ENCODE data around the gene CCDC30.
"Not testable (repeated sequence)": the region's sequence is repeated elsewhere in the genome, so short reads cannot be mapped to it uniquely, and the experiment has no call there.

DNA sequence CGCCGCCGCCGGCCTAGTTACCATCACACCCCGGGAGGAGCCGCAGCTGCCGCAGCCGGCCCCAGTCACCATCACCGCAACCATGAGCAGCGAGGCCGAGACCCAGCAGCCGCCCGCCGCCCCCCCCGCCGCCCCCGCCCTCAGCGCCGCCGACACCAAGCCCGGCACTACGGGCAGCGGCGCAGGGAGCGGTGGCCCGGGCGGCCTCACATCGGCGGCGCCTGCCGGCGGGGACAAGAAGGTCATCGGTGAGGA is 219.3 kb downstream of the CCDC30 start:
- not testable (repeated sequence) for TF ChIP-seq POLR2A (IDR thresholded peaks at IDR 0.05)
- TF ChIP-seq, protein P1, sequence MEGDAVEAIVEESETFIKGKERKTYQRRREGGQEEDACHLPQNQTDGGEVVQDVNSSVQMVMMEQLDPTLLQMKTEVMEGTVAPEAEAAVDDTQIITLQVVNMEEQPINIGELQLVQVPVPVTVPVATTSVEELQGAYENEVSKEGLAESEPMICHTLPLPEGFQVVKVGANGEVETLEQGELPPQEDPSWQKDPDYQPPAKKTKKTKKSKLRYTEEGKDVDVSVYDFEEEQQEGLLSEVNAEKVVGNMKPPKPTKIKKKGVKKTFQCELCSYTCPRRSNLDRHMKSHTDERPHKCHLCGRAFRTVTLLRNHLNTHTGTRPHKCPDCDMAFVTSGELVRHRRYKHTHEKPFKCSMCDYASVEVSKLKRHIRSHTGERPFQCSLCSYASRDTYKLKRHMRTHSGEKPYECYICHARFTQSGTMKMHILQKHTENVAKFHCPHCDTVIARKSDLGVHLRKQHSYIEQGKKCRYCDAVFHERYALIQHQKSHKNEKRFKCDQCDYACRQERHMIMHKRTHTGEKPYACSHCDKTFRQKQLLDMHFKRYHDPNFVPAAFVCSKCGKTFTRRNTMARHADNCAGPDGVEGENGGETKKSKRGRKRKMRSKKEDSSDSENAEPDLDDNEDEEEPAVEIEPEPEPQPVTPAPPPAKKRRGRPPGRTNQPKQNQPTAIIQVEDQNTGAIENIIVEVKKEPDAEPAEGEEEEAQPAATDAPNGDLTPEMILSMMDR (IDR thresholded peaks at IDR 0.05): not testable (repeated sequence)

Data from uterus (tissue), 2 donors.